ENCODE measurements around the gene RAB7A. TPM values are rescaled to one million over a fixed set of nuclear protein-coding genes. Genes with fewer than 3 reads are reported as not detected.

Gene RAB7A
- total RNA-seq, 1 experiment from 2014 or later: 172 TPM

DNA sequence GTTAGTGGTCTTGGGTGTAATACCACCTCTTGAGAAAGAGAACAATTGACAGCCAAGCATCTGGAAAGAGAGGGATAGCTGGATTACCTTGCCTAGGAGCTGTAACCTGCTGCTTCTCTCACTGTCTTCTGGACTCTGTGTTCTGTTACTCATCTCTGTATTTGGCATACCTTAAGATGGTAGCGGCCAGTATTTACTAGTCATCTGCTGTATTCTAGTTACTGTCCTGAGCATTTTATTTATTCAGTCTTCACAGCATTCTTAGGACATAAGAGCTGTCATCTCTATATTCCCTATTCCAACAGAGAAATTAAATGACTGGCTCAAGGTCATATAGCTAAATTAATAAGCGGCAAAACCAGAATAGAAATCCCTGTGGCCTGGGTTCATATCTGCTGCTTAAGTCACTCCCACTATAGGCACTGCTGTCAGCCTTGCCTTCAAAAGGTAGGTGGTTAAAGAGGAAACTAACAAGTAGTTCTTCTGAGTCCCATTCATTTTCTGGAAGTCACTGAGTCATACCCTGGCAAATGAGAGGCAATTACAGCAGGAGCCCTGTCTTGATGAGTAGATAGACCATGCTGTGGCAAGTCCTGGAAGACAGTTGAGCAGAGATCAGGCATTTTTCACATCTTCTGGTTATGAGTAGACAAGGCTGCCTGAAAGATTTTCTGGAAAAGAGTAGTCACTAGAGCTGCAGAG, 68.2 kb downstream of the RAB7A start:
- Mint-ChIP-seq H3K9me3 (ENCODE audit: unreplicated experiment) (no peaks in the 10 kb centered on the region), H3K27me3 (ENCODE audit: insufficient read depth, unreplicated experiment) (no peaks in the 10 kb centered on the region), H3K4me1 (ENCODE audit: insufficient read depth, unreplicated experiment) (peaks cover 17% of the 10 kb centered on the region), H3K36me3 (ENCODE audit: insufficient read depth, unreplicated experiment) (peaks cover 43% of the 10 kb centered on the region), H3K4me3 (ENCODE audit: unreplicated experiment) (no peak overlapping the region), H3K27ac (ENCODE audit: low read depth, unreplicated experiment) (peak overlapping the region; percentile 10)
- intact Hi-C loops (cut with micrococcal nuclease): loop anchor here (2.0 kb wide), 1 partner anchor 67 kb away; the partner anchor contains the start of gene RAB7A
- CTCF ChIA-PET: interaction anchor here (0.6 to 7.8 kb wide), 18 partner anchors 10 to 187 kb away, joined by 3 to 124 read pairs (median 4); partner anchors contain the start of gene RAB7A
- DNase-seq (ENCODE audit: unreplicated experiment): peak; percentile 89
- POLR2A ChIA-PET: interaction anchor here (0.6 to 3.3 kb wide), 9 partner anchors 10 to 731 kb away, joined by 3 to 34 read pairs (median 4); partner anchors contain the start of gene RAB7A
- no TSS peak for BruUV-seq (replicated peaks)
- TF ChIP-seq, protein P1, sequence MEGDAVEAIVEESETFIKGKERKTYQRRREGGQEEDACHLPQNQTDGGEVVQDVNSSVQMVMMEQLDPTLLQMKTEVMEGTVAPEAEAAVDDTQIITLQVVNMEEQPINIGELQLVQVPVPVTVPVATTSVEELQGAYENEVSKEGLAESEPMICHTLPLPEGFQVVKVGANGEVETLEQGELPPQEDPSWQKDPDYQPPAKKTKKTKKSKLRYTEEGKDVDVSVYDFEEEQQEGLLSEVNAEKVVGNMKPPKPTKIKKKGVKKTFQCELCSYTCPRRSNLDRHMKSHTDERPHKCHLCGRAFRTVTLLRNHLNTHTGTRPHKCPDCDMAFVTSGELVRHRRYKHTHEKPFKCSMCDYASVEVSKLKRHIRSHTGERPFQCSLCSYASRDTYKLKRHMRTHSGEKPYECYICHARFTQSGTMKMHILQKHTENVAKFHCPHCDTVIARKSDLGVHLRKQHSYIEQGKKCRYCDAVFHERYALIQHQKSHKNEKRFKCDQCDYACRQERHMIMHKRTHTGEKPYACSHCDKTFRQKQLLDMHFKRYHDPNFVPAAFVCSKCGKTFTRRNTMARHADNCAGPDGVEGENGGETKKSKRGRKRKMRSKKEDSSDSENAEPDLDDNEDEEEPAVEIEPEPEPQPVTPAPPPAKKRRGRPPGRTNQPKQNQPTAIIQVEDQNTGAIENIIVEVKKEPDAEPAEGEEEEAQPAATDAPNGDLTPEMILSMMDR (IDR thresholded peaks at IDR 0.05; ENCODE audit: unreplicated experiment): no peak

DNA sequence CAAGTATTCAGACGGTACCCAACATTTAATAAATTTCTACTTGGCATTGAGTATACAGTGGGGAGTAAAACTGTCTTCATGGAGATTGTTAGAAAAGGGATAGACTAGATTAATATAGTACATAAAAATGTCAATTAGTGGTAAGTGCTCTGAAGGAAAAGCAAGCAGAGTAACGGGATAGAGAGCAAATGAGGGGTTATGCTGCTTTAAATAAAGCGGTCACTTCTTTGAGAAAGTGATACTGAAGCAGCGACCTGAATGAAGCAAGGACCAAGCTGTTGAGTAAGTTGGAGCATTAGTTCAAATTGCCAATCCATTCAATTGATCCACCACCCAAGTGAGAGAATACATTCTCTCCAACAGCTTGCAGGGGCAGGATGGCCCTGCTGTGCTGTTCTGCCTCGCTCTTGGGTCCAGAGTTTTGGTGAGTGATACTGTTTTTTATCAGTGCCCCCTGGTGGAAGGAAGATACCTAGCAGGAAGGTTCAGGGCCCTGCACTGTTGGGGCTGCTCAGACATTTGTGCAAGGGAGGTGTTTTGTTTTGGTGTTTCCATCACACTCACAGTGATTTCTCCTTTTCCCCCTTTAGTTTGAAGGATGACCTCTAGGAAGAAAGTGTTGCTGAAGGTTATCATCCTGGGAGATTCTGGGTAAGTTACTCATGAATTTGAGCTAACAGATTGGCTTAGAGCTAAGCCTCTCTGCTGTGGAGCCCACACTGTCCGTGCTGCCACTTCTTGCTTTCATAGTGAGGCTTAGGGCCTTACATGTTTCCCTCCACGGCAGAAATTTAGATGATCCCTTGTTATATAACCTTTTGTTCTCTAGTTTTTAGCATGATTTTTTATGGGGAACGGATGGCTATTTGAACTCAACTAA, 69.0 kb downstream of the RAB7A start:
- ChIA-PET POLR2A (interaction anchor here (0.7 to 3.3 kb wide), 8 partner anchors 9 to 116 kb away, joined by 3 to 34 read pairs (median 4); partner anchors contain the start of gene RAB7A), CTCF (interaction anchor here (0.5 to 7.8 kb wide), 30 partner anchors 9 to 541 kb away, joined by 3 to 124 read pairs (median 4); partner anchors contain the start of gene RAB7A)
- H3K27me3 Mint-ChIP-seq (ENCODE audit: insufficient read depth, unreplicated experiment): no peaks in the 10 kb centered on the region
- intact Hi-C loops (cut with micrococcal nuclease): loop anchor here (1.0 to 2.0 kb wide), 2 partner anchors 68 to 115 kb away; partner anchors contain the start of gene RAB7A
- TF ChIP-seq, protein P1 (IDR thresholded peaks at IDR 0.05; ENCODE audit: unreplicated experiment): peak; percentile 78
- peaks cover 51% of the 10 kb centered on the region for H3K36me3 Mint-ChIP-seq (ENCODE audit: insufficient read depth, unreplicated experiment)
- BruUV-seq (replicated peaks): no TSS peak
- H3K9me3 Mint-ChIP-seq (ENCODE audit: unreplicated experiment): no peaks in the 10 kb centered on the region
- no peak overlapping the region for H3K4me3 Mint-ChIP-seq (ENCODE audit: unreplicated experiment)
- DNase-seq (ENCODE audit: unreplicated experiment): peak; percentile 78
- peak overlapping the region; percentile 10 for H3K27ac Mint-ChIP-seq (ENCODE audit: low read depth, unreplicated experiment)
- peaks cover 17% of the 10 kb centered on the region for H3K4me1 Mint-ChIP-seq (ENCODE audit: insufficient read depth, unreplicated experiment)

DNA sequence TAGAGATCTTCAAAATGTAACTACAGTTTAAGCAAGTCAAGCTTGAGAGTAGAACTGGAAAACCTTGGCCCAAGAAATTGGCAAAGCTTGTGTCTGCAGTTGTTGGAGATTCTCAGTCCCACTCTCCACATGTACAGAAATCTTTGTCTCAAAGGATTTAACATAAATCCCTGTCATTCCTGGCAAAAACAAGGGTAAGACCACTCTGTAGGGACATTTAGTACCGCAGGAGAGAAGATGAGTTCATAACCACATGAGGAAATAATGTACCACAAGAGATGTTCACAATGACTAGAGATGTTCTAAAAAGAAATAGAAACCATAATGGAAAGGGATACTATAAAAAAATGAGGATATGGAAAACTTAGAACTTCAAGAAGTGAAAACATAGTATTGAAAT, 73.7 kb downstream of the RAB7A start:
- ChIA-PET POLR2A (interaction anchor here (0.6 to 1.7 kb wide), 3 partner anchors 13 to 96 kb away, joined by 3 to 4 read pairs (median 3); no protein-coding TSS in a partner anchor), CTCF (interaction anchor here (0.6 to 7.8 kb wide), 3 partner anchors 119 to 182 kb away, joined by 4 to 124 read pairs (median 6); no protein-coding TSS in a partner anchor)
- H3K27ac Mint-ChIP-seq (ENCODE audit: low read depth, unreplicated experiment): no peak overlapping the region
- DNase-seq (ENCODE audit: unreplicated experiment): no peak
- no peaks in the 10 kb centered on the region for H3K27me3 Mint-ChIP-seq (ENCODE audit: insufficient read depth, unreplicated experiment)
- peaks cover 79% of the 10 kb centered on the region for H3K36me3 Mint-ChIP-seq (ENCODE audit: insufficient read depth, unreplicated experiment)
- no peak overlapping the region for H3K4me3 Mint-ChIP-seq (ENCODE audit: unreplicated experiment)
- no TSS peak for BruUV-seq (replicated peaks)
- no peaks in the 10 kb centered on the region for H3K9me3 Mint-ChIP-seq (ENCODE audit: unreplicated experiment)
- intact Hi-C loops (cut with micrococcal nuclease): no loop called here
- TF ChIP-seq, protein P1 (IDR thresholded peaks at IDR 0.05; ENCODE audit: unreplicated experiment): no peak
- H3K4me1 Mint-ChIP-seq (ENCODE audit: insufficient read depth, unreplicated experiment): peaks cover 32% of the 10 kb centered on the region
